A673 (cell line): ENCODE data around the gene OR5B2. TPM values are rescaled to one million over a fixed set of nuclear protein-coding genes. Genes with fewer than 3 reads are reported as not detected.
"Not testable (repeated sequence)": the region's sequence is repeated elsewhere in the genome, so short reads cannot be mapped to it uniquely, and the experiment has no call there.

ENCODE experiments used
- BruUV-seq: library from RNA; stranded (reverse); fragments of 400-500 nt; replicated peaks from 2 replicates; lab custom pipeline; 2021; lab: Mats Ljungman, UMichigan
- CTCF ChIA-PET: fragments of 300-600 bp; sonication (Branson Sonifier 250); formaldehyde crosslinking; loops from one replicate; lab custom pipeline; 2022; ENCODE audit warnings: antibody characterized with exemption; lab: Charles Lee
- POLR2A ChIA-PET: fragments of 300-600 bp; sonication (Branson Sonifier 250); formaldehyde crosslinking; loops from one replicate; lab custom pipeline; 2022; ENCODE audit warnings: antibody characterized with exemption; ENCODE audit not compliant: low non-redundant PET; lab: Charles Lee
- DNase-seq: peaks from one replicate; pipeline ENCODE4 v3.0.0-alpha.2; 2015; ENCODE audit warnings: low spot score
- H3K27ac ChIP-seq: fragments of 200-600 bp; sonication (generic); 2 replicates; pipeline ENCODE4 v1.5.1; 2016; ENCODE audit warnings: mixed run types, low read depth, mild to moderate bottlenecking, mixed read lengths, antibody characterized with exemption, low read length; ENCODE audit not compliant: poor library complexity, severe bottlenecking
- H3K27me3 ChIP-seq: fragments of 200-600 bp; sonication (generic); replicated peaks from 2 replicates; pipeline ENCODE4 v1.6.1; 2017; ENCODE audit warnings: mixed run types, low read depth, mild to moderate bottlenecking, mixed read lengths, antibody characterized with exemption, low read length; ENCODE audit not compliant: insufficient read depth, poor library complexity
- H3K36me3 ChIP-seq: fragments of 200-600 bp; sonication (generic); 2 replicates; pipeline ENCODE4 v1.6.1; 2016; ENCODE audit warnings: mixed run types, mild to moderate bottlenecking, mixed read lengths, antibody characterized with exemption, low read length; ENCODE audit not compliant: insufficient read depth, poor library complexity, severe bottlenecking
- H3K4me1 ChIP-seq: fragments of 200-600 bp; sonication (generic); 2 replicates; pipeline ENCODE4 v1.6.1; 2017; ENCODE audit warnings: mixed run types, mild to moderate bottlenecking, mixed read lengths, antibody characterized with exemption, low read length; ENCODE audit not compliant: insufficient read depth, poor library complexity, severe bottlenecking
- H3K4me3 ChIP-seq: fragments of 200-600 bp; sonication (generic); 2 replicates; pipeline ENCODE4 v1.5.1; 2016; ENCODE audit warnings: low read depth, mixed run types, mild to moderate bottlenecking, mixed read lengths, low read length; ENCODE audit not compliant: poor library complexity, severe bottlenecking
- H3K9me3 ChIP-seq: fragments of 200-600 bp; sonication (generic); 2 replicates; pipeline ENCODE4 v1.6.1; 2016; ENCODE audit warnings: mixed run types, low read depth, mild to moderate bottlenecking, mixed read lengths, antibody characterized with exemption, low read length; ENCODE audit not compliant: poor library complexity, severe bottlenecking
- EZH2 ChIP-seq: fragments of 200-600 bp; sonication (generic); IDR thresholded peaks from 2 replicates; pipeline ENCODE4 v1.6.1; 2017; ENCODE audit warnings: borderline replicate concordance, low read depth, mild to moderate bottlenecking, mixed read lengths, antibody characterized with exemption, low read length; ENCODE audit not compliant: poor library complexity, severe bottlenecking
- intact Hi-C: fragments of 100-400 bp; cut with micrococcal nuclease; formaldehyde crosslinking; loops from one replicate; pipeline ENCODE4 v1.10.0; 2022; ENCODE audit not compliant: unreplicated experiment
- total RNA-seq: library from RNA; stranded (reverse); gene quantifications from 2 replicates; pipeline ENCODE4 v1.2.3, GENCODE V29; 2021
- TF ChIP-seq, protein P1 (sequence below): fragments of 300-800, 200-600 bp; sonication (generic); conservative IDR thresholded peaks from 2 replicates; pipeline ENCODE4 v1.5.1; 2017; ENCODE audit warnings: low read depth, mild to moderate bottlenecking, antibody characterized with exemption, low read length, moderate library complexity, mixed read lengths

Gene OR5B2
- total RNA-seq, 1 experiment from 2014 or later: not detected

DNA sequence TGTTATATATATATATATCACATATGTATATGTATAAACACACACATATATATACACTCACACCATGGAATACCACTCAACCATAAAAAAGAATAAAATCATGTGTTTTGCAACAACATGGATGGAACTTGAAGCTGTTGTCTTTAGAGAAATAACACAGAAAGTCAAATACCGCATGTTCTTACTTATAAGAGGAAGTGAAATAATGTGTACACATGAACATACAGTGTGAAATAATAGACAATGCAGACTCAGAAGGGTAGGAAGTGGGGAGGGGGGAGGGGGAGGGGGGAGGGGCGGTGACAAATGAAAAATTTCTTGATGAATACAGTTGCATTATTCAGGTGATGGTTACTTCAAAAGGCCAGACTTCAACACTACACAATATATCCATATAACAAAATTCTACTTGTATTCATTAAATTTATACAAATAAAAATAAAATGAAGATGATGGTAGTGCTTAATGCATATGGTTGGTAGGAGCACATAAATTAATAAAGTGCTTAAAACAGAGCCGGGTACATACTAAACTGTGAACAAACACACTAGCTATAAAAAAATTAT is 5.8 kb upstream of the OR5B2 start:
- CTCF ChIA-PET: no interaction called here
- Histone ChIP-seq H3K4me3 (no peak overlapping the region), H3K27me3 (peaks cover 4% of the 10 kb centered on the region), H3K9me3 (no peaks in the 10 kb centered on the region), H3K36me3 (no peaks in the 10 kb centered on the region), H3K4me1 (no peaks in the 10 kb centered on the region), H3K27ac (no peak overlapping the region)
- TF ChIP-seq, protein P1, sequence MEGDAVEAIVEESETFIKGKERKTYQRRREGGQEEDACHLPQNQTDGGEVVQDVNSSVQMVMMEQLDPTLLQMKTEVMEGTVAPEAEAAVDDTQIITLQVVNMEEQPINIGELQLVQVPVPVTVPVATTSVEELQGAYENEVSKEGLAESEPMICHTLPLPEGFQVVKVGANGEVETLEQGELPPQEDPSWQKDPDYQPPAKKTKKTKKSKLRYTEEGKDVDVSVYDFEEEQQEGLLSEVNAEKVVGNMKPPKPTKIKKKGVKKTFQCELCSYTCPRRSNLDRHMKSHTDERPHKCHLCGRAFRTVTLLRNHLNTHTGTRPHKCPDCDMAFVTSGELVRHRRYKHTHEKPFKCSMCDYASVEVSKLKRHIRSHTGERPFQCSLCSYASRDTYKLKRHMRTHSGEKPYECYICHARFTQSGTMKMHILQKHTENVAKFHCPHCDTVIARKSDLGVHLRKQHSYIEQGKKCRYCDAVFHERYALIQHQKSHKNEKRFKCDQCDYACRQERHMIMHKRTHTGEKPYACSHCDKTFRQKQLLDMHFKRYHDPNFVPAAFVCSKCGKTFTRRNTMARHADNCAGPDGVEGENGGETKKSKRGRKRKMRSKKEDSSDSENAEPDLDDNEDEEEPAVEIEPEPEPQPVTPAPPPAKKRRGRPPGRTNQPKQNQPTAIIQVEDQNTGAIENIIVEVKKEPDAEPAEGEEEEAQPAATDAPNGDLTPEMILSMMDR: no peak
- no peak for TF ChIP-seq EZH2
- DNase-seq: no peak
- POLR2A ChIA-PET: no interaction called here
- intact Hi-C loops: no loop called here
- no TSS peak for BruUV-seq

- Histone ChIP-seq H3K27ac (no peak overlapping the region), H3K4me3 (no peak overlapping the region), H3K9me3 (no peaks in the 10 kb centered on the region), H3K27me3 (peaks cover 4% of the 10 kb centered on the region), H3K4me1 (no peaks in the 10 kb centered on the region), H3K36me3 (no peaks in the 10 kb centered on the region)
- ChIA-PET POLR2A (no interaction called here), CTCF (no interaction called here)
- BruUV-seq: no TSS peak
- TF ChIP-seq, protein P1: no peak
- TF ChIP-seq EZH2: no peak
- no peak for DNase-seq
- intact Hi-C loops: no loop called here
These were observed 1.4 kb upstream of the OR5B2 start for GRCh38 chr11:58429273-58429672.

GRCh38 chr11:58406774-58407173 is 21.1 kb downstream of the OR5B2 start, which contains the start of gene OR5B3:
Gene OR5B3, minus strand, starts transcription at chr11:58406874. Its CDS starts 3,465 bp downstream, at chr11:58403409.
- Histone ChIP-seq H3K27ac (no peak within 1 kb of the TSS), H3K9me3 (peaks cover 4% of the 10 kb centered on the region), H3K27me3 (peaks cover 4% of the 10 kb centered on the region), H3K4me1 (no peaks in the 10 kb centered on the region), H3K4me3 (no peak within 1 kb of the TSS), H3K36me3 (no peaks in the 10 kb centered on the region)
- POLR2A ChIA-PET: no interaction called here
- intact Hi-C loops: no loop called here
- no TSS peak for BruUV-seq
- CTCF ChIA-PET: no interaction called here
- DNase-seq: no peak
- TF ChIP-seq, protein P1: no peak
- no peak for TF ChIP-seq EZH2

- not testable (repeated sequence) for BruUV-seq
These were observed 28.3 kb downstream of the OR5B2 start for GRCh38 chr11:58399622-58400021.

More at GRCh38 chr11:58399622-58400021, 28.3 kb downstream of the OR5B2 start:
- H3K4me1 ChIP-seq, H3K27me3 ChIP-seq, DNase-seq, CTCF ChIA-PET, H3K36me3 ChIP-seq, H3K9me3 ChIP-seq, intact Hi-C loops, POLR2A ChIA-PET, H3K27ac ChIP-seq, H3K4me3 ChIP-seq: not testable (repeated sequence)
